Natural killer cell (primary cell): ENCODE results near the gene LRRK2. TPM values are rescaled to one million over a fixed set of nuclear protein-coding genes. Genes with fewer than 3 reads are reported as not detected.

Experiments used
- ATAC-seq, 3 donors: fragments of 150-1000 bp in 2 of 3; fragments of 200-7000 bp in 1 of 3; cut with Tn5 transposase; 1 replicate in 1 of 3; 2 replicates in 2 of 3; pipeline ENCODE4 v1.10.0; 2021; ENCODE audit warnings: mild to moderate bottlenecking in 2 of 3, moderate library complexity in 2 of 3
- DNase-seq, 2 donors: peaks; one replicate each; pipeline versions ENCODE4 v3.0.0 to v3.0.0-alpha.2; 2013 to 2021; ENCODE audit warnings: mixed read lengths in 1 of 2
- H3K27ac ChIP-seq: one replicate; pipeline ENCODE4 v1.5.1; 2013; ENCODE audit warnings: mild to moderate bottlenecking, low read length
- H3K27me3 ChIP-seq: one replicate; pipeline ENCODE4 v1.6.1; 2013; ENCODE audit warnings: low read length; ENCODE audit not compliant: control insufficient read depth, insufficient read depth
- H3K36me3 ChIP-seq: one replicate; pipeline ENCODE4 v1.6.1; 2013; ENCODE audit warnings: low read length; ENCODE audit not compliant: control insufficient read depth, insufficient read depth
- H3K4me1 ChIP-seq: one replicate; pipeline ENCODE4 v1.6.1; 2013; ENCODE audit warnings: low read length; ENCODE audit not compliant: control insufficient read depth, insufficient read depth
- H3K4me3 ChIP-seq: one replicate; pipeline ENCODE4 v1.5.1; 2013; ENCODE audit warnings: low read length
- H3K9me3 ChIP-seq: one replicate; pipeline ENCODE4 v1.6.1; 2013; ENCODE audit warnings: low read length; ENCODE audit not compliant: control insufficient read depth, insufficient read depth
- H3K27ac Mint-ChIP-seq, 2 donors: one replicate each; pipeline ENCODE4 v1.8.0; 2022; ENCODE audit warnings: mild to moderate bottlenecking in 2 of 2, mixed read lengths in 2 of 2, moderate library complexity in 1 of 2
- H3K27me3 Mint-ChIP-seq, 2 donors: one replicate each; pipeline ENCODE4 v1.8.0; 2022; ENCODE audit warnings: low read depth in 2 of 2, mixed read lengths in 2 of 2
- H3K36me3 Mint-ChIP-seq: one replicate; pipeline ENCODE4 v1.8.0; 2022; ENCODE audit warnings: mixed read lengths
- H3K4me1 Mint-ChIP-seq, 2 donors: one replicate each; pipeline ENCODE4 v1.8.0; 2022; ENCODE audit warnings: mixed read lengths in 2 of 2
- H3K4me3 Mint-ChIP-seq: one replicate; pipeline ENCODE4 v1.8.0; 2022; ENCODE audit warnings: mild to moderate bottlenecking, moderate library complexity, mixed read lengths
- H3K9me3 Mint-ChIP-seq, 2 donors: one replicate each; pipeline ENCODE4 v1.8.0; 2022; ENCODE audit warnings: mixed read lengths in 2 of 2
- CTCF ChIP-seq: fragments of 200-600 bp; IDR thresholded peaks from one replicate; pipeline ENCODE4 v1.8.0; 2022; ENCODE audit warnings: antibody characterized with exemption
- WGBS: methylation state at CpG from one replicate; pipeline ENCODE4 v1.1.7; 2013; ENCODE audit warnings: missing lambda C conversion rate; ENCODE audit not compliant: insufficient coverage; 5-methylcytosine and 5-hydroxymethylcytosine counted together
- intact Hi-C: fragments of 100-400 bp; cut with micrococcal nuclease; formaldehyde crosslinking; loops from one replicate; pipeline ENCODE4 v1.14.2; 2022
- total RNA-seq, 4 donors: library from RNA; stranded (reverse); fragments of 120-200 nt in 1 of 4; gene quantifications; one replicate each; pipeline versions ENCODE4 v1.2.3 to v1.2.4, GENCODE V29; 2013 to 2022

LRRK2 gene
- total RNA-seq, 3 donors from 2014 or later (not counting 1 experiment from before 2014, with no cell fraction given) = 1.6 to 6.1 (median 3.3) TPM

GRCh38 chr12:40229690-40230651 lies 5.2 kb downstream of the LRRK2 start:
- no peaks in the 10 kb centered on the region for H3K36me3 ChIP-seq
- no peak for TF ChIP-seq CTCF
- DNase-seq = no peak
- no peak overlapping the region for H3K4me3 ChIP-seq
- H3K27ac ChIP-seq = no peak overlapping the region
- 79% methylated on average over 9 of the region's 10 CpGs for WGBS
- no peak overlapping the region for H3K4me3 Mint-ChIP-seq
- H3K36me3 Mint-ChIP-seq = no peaks in the 10 kb centered on the region
- H3K4me1 Mint-ChIP-seq = peaks cover 6 to 8% of the 10 kb centered on the region in 2 donors
- peaks cover 3% of the 10 kb centered on the region for H3K4me1 ChIP-seq
- intact Hi-C loops = no loop called here
- no peaks in the 10 kb centered on the region for H3K9me3 ChIP-seq
- no peak overlapping the region for H3K27ac Mint-ChIP-seq
- no peaks in the 10 kb centered on the region for H3K27me3 ChIP-seq
- ATAC-seq = no peak
- H3K9me3 Mint-ChIP-seq = no peaks in the 10 kb centered on the region
- H3K27me3 Mint-ChIP-seq = peaks cover 9 to 23% of the 10 kb centered on the region in 2 donors

- H3K9me3 Mint-ChIP-seq = peaks cover 0 to 3% of the 10 kb centered on the region in 2 donors
- H3K4me3 Mint-ChIP-seq = no peak overlapping the region
- Histone ChIP-seq H3K36me3 (no peaks in the 10 kb centered on the region), H3K9me3 (no peaks in the 10 kb centered on the region), H3K27ac (no peak overlapping the region), H3K4me1 (no peaks in the 10 kb centered on the region), H3K27me3 (no peaks in the 10 kb centered on the region), H3K4me3 (no peak overlapping the region)
- no CpG with 5 or more reads among the region's 1 CpG for WGBS
- no peaks in the 10 kb centered on the region for H3K36me3 Mint-ChIP-seq
- no peak for TF ChIP-seq CTCF
- H3K27ac Mint-ChIP-seq = no peak overlapping the region
- intact Hi-C loops = no loop called here
- no peak for DNase-seq
- no peaks in the 10 kb centered on the region for H3K4me1 Mint-ChIP-seq
- no peak for ATAC-seq
- peaks cover 0 to 6% of the 10 kb centered on the region in 2 donors for H3K27me3 Mint-ChIP-seq
These were observed 7.8 kb downstream of the LRRK2 start for GRCh38 chr12:40232602-40233001.

- Histone ChIP-seq H3K27me3 (no peaks in the 10 kb centered on the region), H3K27ac (no peak overlapping the region), H3K4me3 (no peak overlapping the region), H3K4me1 (no peaks in the 10 kb centered on the region), H3K9me3 (no peaks in the 10 kb centered on the region), H3K36me3 (no peaks in the 10 kb centered on the region)
- ATAC-seq = no peak
- no peak for TF ChIP-seq CTCF
- intact Hi-C loops = no loop called here
- no peak overlapping the region for H3K4me3 Mint-ChIP-seq
- H3K36me3 Mint-ChIP-seq = no peaks in the 10 kb centered on the region
- DNase-seq = no peak
- H3K27me3 Mint-ChIP-seq = peaks cover 0 to 6% of the 10 kb centered on the region in 2 donors
- H3K9me3 Mint-ChIP-seq = peaks cover 0 to 3% of the 10 kb centered on the region in 2 donors
- whole genome bisulfite sequencing = 91% methylated on average over 2 of the region's 3 CpGs
- H3K4me1 Mint-ChIP-seq = no peaks in the 10 kb centered on the region
- H3K27ac Mint-ChIP-seq = no peak overlapping the region
These were observed 9.1 kb downstream of the LRRK2 start for GRCh38 chr12:40233741-40234367.
